HEK293 (cell line): ENCODE measurements around the gene CLDN7.

Source experiments
- AEBP2 ChIP-seq: fragments of 450-650 bp; formaldehyde crosslinking; IDR thresholded peaks from 2 replicates; pipeline ENCODE4 v1.5.1; 2016; ENCODE audit warnings: missing biosample characterization, missing genetic modification characterization, borderline replicate concordance
- CTCF ChIP-seq: fragments of 450-650 bp; formaldehyde crosslinking; IDR thresholded peaks from 2 replicates; pipeline ENCODE4 v1.5.1; 2016; ENCODE audit warnings: missing biosample characterization, missing genetic modification characterization
- GLIS2 ChIP-seq: fragments of 450-650 bp; formaldehyde crosslinking; IDR thresholded peaks from 2 replicates; pipeline ENCODE4 v1.5.1; 2016; ENCODE audit warnings: missing biosample characterization, missing genetic modification characterization
- KLF1 ChIP-seq: fragments of 450-650 bp; formaldehyde crosslinking; IDR thresholded peaks from 2 replicates; pipeline ENCODE4 v1.5.1; 2016; ENCODE audit warnings: missing biosample characterization, missing genetic modification characterization
- KLF17 ChIP-seq: fragments of 450-650 bp; formaldehyde crosslinking; IDR thresholded peaks from 2 replicates; pipeline ENCODE4 v1.5.1; 2016; ENCODE audit warnings: missing biosample characterization, missing genetic modification characterization
- KLF8 ChIP-seq: fragments of 450-650 bp; formaldehyde crosslinking; IDR thresholded peaks from 2 replicates; pipeline ENCODE4 v1.5.1; 2016; ENCODE audit warnings: missing biosample characterization, missing genetic modification characterization
- MZF1 ChIP-seq: fragments of 450-650 bp; formaldehyde crosslinking; IDR thresholded peaks from 2 replicates; pipeline ENCODE4 v1.5.1; 2017; ENCODE audit warnings: missing biosample characterization, missing genetic modification characterization, borderline replicate concordance
- OSR2 ChIP-seq: fragments of 450-650 bp; formaldehyde crosslinking; IDR thresholded peaks from 2 replicates; pipeline ENCODE4 v1.5.1; 2016; ENCODE audit warnings: missing biosample characterization, missing genetic modification characterization
- PBX3 ChIP-seq: sonication (generic); formaldehyde crosslinking; IDR thresholded peaks from 2 replicates; pipeline ENCODE4 v1.8.1; 2022; ENCODE audit warnings: mild to moderate bottlenecking, moderate library complexity, missing genetic modification reagents
- SP7 ChIP-seq: fragments of 450-650 bp; formaldehyde crosslinking; IDR thresholded peaks from 2 replicates; pipeline ENCODE4 v1.5.1; 2016; ENCODE audit warnings: missing biosample characterization, missing genetic modification characterization
- TRIM28 ChIP-seq: IDR thresholded peaks from 2 replicates; pipeline ENCODE4 v1.6.1; 2011; ENCODE audit warnings: low read length, control low read depth, borderline replicate concordance
- ZFHX2 ChIP-seq: fragments of 450-650 bp; formaldehyde crosslinking; conservative IDR thresholded peaks from 2 replicates; pipeline ENCODE4 v1.5.1; 2016; ENCODE audit warnings: missing biosample characterization, missing genetic modification characterization
- ZNF169 ChIP-seq: fragments of 450-650 bp; formaldehyde crosslinking; IDR thresholded peaks from 2 replicates; pipeline ENCODE4 v1.5.1; 2016; ENCODE audit warnings: missing biosample characterization, missing genetic modification characterization
- ZNF19 ChIP-seq: fragments of 450-650 bp; formaldehyde crosslinking; IDR thresholded peaks from 2 replicates; pipeline ENCODE4; 2016; ENCODE audit warnings: missing biosample characterization, missing genetic modification characterization, low read depth
- ZNF202 ChIP-seq: fragments of 450-650 bp; formaldehyde crosslinking; IDR thresholded peaks from 2 replicates; pipeline ENCODE4 v1.5.1; 2016; ENCODE audit warnings: missing biosample characterization, missing genetic modification characterization, borderline replicate concordance
- ZNF24 ChIP-seq: fragments of 450-650 bp; formaldehyde crosslinking; IDR thresholded peaks from 2 replicates; pipeline ENCODE4 v1.5.1; 2016; ENCODE audit warnings: missing biosample characterization, missing genetic modification characterization
- ZNF248 ChIP-seq: fragments of 450-650 bp; formaldehyde crosslinking; IDR thresholded peaks from 2 replicates; pipeline ENCODE4 v1.5.1; 2017; ENCODE audit warnings: missing biosample characterization, missing genetic modification characterization
- ZNF324 ChIP-seq: fragments of 450-650 bp; formaldehyde crosslinking; IDR thresholded peaks from 2 replicates; pipeline ENCODE4 v1.5.1; 2016; ENCODE audit warnings: missing biosample characterization, missing genetic modification characterization
- ZNF335 ChIP-seq: fragments of 450-650 bp; formaldehyde crosslinking; conservative IDR thresholded peaks from 2 replicates; pipeline ENCODE4 v1.5.1; 2016; ENCODE audit warnings: missing biosample characterization, missing genetic modification characterization
- ZNF350 ChIP-seq: fragments of 450-650 bp; formaldehyde crosslinking; IDR thresholded peaks from 2 replicates; pipeline ENCODE4 v1.5.0; 2017; ENCODE audit warnings: missing biosample characterization, mild to moderate bottlenecking, missing genetic modification characterization
- ZNF354C ChIP-seq: fragments of 450-650 bp; formaldehyde crosslinking; IDR thresholded peaks from 2 replicates; pipeline ENCODE4 v1.5.1; 2016; ENCODE audit warnings: missing biosample characterization, missing genetic modification characterization, low read depth, borderline replicate concordance
- ZNF366 ChIP-seq: fragments of 450-650 bp; formaldehyde crosslinking; conservative IDR thresholded peaks from 2 replicates; pipeline ENCODE4 v1.5.1; 2016; ENCODE audit warnings: missing biosample characterization, missing genetic modification characterization
- ZNF423 ChIP-seq: fragments of 450-650 bp; formaldehyde crosslinking; IDR thresholded peaks from 2 replicates; pipeline ENCODE4 v1.5.1; 2016; ENCODE audit warnings: missing biosample characterization, missing genetic modification characterization
- ZNF433 ChIP-seq: fragments of 450-650 bp; formaldehyde crosslinking; IDR thresholded peaks from 2 replicates; pipeline ENCODE4 v1.5.1; 2016; ENCODE audit warnings: missing biosample characterization, missing genetic modification characterization, low read depth
- ZNF521 ChIP-seq: fragments of 450-650 bp; formaldehyde crosslinking; IDR thresholded peaks from 2 replicates; pipeline ENCODE4 v1.5.1; 2017; ENCODE audit warnings: missing biosample characterization, mild to moderate bottlenecking, missing genetic modification characterization
- ZNF549 ChIP-seq: fragments of 450-650 bp; IDR thresholded peaks from 2 replicates; pipeline ENCODE4 v1.5.1; 2018; ENCODE audit warnings: missing biosample characterization, missing genetic modification characterization, mild to moderate bottlenecking, inconsistent platforms, moderate library complexity
- ZNF596 ChIP-seq: fragments of 450-650 bp; IDR thresholded peaks from 2 replicates; pipeline ENCODE4 v1.5.0; 2018; ENCODE audit warnings: missing biosample characterization, mild to moderate bottlenecking, missing genetic modification characterization, moderate library complexity
- ZNF600 ChIP-seq: fragments of 450-650 bp; formaldehyde crosslinking; IDR thresholded peaks from 2 replicates; pipeline ENCODE4 v1.5.1; 2016; ENCODE audit warnings: missing biosample characterization, missing genetic modification characterization
- ZNF610 ChIP-seq: fragments of 450-650 bp; formaldehyde crosslinking; IDR thresholded peaks from 2 replicates; pipeline ENCODE4 v1.5.1; 2016; ENCODE audit warnings: missing biosample characterization, missing genetic modification characterization, borderline replicate concordance
- ZNF645 ChIP-seq: fragments of 450-650 bp; formaldehyde crosslinking; IDR thresholded peaks from 2 replicates; pipeline ENCODE4; 2016; ENCODE audit warnings: missing biosample characterization, missing genetic modification characterization
- ZNF670 ChIP-seq: fragments of 450-650 bp; formaldehyde crosslinking; IDR thresholded peaks from 2 replicates; pipeline ENCODE4 v1.5.1; 2016; ENCODE audit warnings: missing biosample characterization, missing genetic modification characterization, low read depth
- ZNF768 ChIP-seq: fragments of 450-650 bp; formaldehyde crosslinking; IDR thresholded peaks from 2 replicates; pipeline ENCODE4 v1.5.1; 2018; ENCODE audit warnings: missing biosample characterization, mild to moderate bottlenecking, missing genetic modification characterization
- ZSCAN5A ChIP-seq: fragments of 450-650 bp; formaldehyde crosslinking; IDR thresholded peaks from 2 replicates; pipeline ENCODE4 v1.5.1; 2016; ENCODE audit warnings: missing biosample characterization, missing genetic modification characterization
- ZXDB ChIP-seq: fragments of 450-650 bp; formaldehyde crosslinking; IDR thresholded peaks from 2 replicates; pipeline ENCODE4 v1.5.1; 2016; ENCODE audit warnings: missing biosample characterization, missing genetic modification characterization

The CLDN7 gene

GRCh38 chr17:7308625-7309433 lies 46.6 kb upstream of the CLDN7 start (continued):
- TF ChIP-seq ZNF521 (tag by site-specific recombination) (no peak), TRIM28 (peak; percentile 63; the same call in 1 of the 2 replicates), ZNF350 (tag by site-specific recombination) (no peak), PBX3 (CRISPR knock-in tag) (0 out of 2 replicates have a peak, but pooled peaks have one; percentile 17), KLF8 (tag by site-specific recombination) (peak; percentile 25), ZXDB (tag by site-specific recombination) (no peak), ZNF335 (peak; percentile 83), ZNF169 (tag by site-specific recombination) (no peak), KLF1 (tag by site-specific recombination) (peak; percentile 91), ZNF24 (no peak), ZNF645 (tag by site-specific recombination) (no peak), ZNF423 (no peak), ZNF354C (tag by site-specific recombination) (no peak), ZNF549 (tag by site-specific recombination) (no peak), ZNF366 (tag by site-specific recombination) (peak; percentile 57), ZNF433 (tag by site-specific recombination) (no peak), ZNF248 (no peak), ZNF670 (tag by site-specific recombination) (no peak), MZF1 (no peak; the same call in 1 of the 2 replicates), AEBP2 (no peak), OSR2 (tag by site-specific recombination) (no peak), CTCF (tag by site-specific recombination) (no peak), KLF17 (tag by site-specific recombination) (no peak), GLIS2 (tag by site-specific recombination) (no peak), ZNF600 (tag by site-specific recombination) (no peak), ZNF610 (tag by site-specific recombination) (no peak), ZNF202 (tag by site-specific recombination) (no peak), ZSCAN5A (no peak), SP7 (tag by site-specific recombination) (peak; percentile 95), ZFHX2 (no peak), ZNF596 (tag by site-specific recombination) (no peak), ZNF768 (no peak), ZNF19 (tag by site-specific recombination) (no peak), ZNF324 (tag by site-specific recombination) (no peak)
